NCI-H1417 treated with DMSO at 0.1 percent for 48 hours (cell line): ENCODE data around the gene KIF5C.

Experiments used
- DNase-seq: peaks from one replicate; lab custom pipeline; 2025; lab: John Stamatoyannopoulos, UW

KIF5C gene

GRCh38 chr2:148924514-148925178 lies 49.6 kb downstream of the KIF5C start:
- no peak for DNase-seq

DNA sequence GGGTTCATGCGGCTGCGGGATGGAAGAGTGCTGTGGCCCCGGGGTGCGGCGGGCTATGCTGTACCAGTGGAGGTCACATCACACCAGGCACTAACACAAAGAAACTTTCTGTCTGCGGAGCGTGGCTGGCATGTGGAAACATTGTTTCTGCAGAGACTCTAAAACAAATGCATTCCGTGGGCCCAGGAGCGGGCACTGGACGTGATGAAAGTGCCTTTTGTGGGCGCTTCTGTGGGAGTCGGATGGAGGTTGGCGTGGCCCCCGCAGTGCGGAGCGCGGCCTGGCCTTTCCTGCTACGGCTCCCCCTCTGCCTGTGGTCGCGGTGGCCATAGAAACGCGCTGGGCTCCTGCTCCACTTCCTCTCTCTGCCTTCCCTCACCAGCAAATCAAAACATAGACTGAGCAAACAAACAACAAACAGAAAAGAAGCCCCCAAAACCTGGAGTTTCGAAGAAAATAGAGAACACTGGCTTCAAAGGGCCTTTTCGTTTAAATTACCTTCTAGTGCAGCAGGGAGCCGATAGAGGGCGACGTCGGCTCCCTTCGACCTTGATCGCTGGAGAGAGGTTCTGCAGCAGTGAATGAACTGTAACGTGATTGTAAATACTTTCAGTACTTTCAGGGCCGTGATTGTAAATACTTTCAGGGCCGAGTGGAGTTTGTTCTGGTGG lies 51.4 kb downstream of the KIF5C start:
- DNase-seq: no peak

GRCh38 chr2:148926981-148927401 lies 52.0 kb downstream of the KIF5C start:
- DNase-seq: no peak

- DNase-seq: no peak
These were observed 53.4 kb downstream of the KIF5C start for GRCh38 chr2:148928395-148928794.

DNA sequence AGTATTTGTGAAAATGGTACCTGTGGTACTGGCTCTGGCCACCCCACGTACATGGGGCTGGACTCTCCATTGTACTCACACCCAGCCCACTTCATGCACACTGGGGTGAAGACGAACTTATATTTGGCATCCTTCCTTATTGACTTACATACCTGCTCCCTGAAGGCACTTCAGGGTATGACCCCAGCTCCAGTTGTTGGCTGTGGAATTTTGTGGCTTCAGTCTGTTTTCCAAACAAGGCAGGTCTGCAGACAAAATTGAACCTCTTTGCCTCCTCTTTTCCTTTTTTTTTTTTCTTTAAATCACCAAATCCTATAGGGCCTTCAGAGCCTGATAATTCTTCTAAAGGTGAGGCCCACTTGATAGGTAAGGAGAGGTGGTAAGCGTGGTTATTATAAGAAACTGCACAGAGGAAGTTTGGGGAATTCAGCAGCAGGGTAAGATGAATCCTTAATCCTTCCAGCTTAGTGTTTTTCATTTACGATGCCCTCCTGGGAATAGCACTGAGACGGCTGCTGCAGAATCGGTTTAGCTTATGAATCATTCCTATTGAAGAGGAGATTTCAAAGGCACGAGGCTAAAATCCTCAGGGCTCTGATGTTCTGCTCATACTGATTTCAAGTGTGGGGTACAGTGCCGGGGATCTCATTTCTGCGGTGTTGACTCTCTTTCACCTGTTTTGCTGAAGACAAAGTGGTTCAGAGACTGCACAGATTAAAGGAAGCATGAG lies 55.2 kb downstream of the KIF5C start:
- DNase-seq: no peak

DNA sequence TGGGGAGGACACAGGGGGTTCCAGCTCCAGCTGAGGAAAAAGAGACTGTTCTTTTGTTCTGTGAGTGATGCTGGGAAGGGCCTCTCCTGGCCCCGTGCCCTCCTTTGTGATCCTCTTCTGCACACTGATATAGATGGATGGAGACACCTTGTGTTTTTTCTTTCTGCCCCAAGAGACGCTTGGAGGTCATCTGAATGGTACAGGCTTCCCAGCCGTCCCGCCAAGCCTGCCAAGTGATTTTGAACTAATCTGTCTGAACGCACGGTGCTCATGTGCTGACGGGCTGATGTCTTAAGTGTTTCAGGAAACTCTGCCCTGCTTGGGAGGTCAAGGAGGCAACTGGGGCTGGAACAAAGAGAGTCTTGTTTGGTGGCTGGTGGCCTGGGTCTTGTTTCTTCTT lies 57.5 kb downstream of the KIF5C start:
- DNase-seq: no peak

DNA sequence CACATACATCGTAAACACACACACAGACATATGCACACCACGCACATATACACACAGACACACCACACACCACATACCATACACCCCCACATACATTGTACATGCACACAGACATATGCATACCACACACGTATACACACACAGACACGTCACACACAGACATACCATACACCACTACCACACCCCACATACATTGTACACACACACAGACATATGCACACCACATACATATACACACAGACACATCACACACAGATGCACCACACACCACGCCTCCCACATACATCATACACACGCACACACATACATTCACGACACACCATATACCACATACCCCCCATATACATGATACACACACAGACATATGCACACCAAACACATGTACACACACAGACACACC lies 58.4 kb downstream of the KIF5C start:
- DNase-seq: no peak

DNA sequence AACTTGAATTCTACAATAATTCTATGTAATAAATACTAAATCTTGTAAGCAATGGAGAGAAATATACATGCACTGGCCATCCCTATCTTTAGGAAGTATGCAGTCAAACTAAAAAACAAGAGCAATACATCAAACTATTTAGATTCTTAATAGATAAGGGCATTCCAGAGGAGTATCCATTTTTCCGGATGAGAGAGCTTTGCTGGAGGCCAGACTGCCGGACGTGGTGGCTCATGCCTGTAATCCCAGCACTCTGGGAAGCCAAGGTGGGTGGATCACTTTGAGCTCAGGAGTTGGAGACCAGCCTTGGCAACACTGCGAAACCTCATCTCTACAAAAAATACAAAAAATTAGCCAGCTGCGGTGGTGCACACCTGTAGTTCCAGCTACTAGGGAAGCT lies 60.8 kb downstream of the KIF5C start:
- DNase-seq: no peak

DNA sequence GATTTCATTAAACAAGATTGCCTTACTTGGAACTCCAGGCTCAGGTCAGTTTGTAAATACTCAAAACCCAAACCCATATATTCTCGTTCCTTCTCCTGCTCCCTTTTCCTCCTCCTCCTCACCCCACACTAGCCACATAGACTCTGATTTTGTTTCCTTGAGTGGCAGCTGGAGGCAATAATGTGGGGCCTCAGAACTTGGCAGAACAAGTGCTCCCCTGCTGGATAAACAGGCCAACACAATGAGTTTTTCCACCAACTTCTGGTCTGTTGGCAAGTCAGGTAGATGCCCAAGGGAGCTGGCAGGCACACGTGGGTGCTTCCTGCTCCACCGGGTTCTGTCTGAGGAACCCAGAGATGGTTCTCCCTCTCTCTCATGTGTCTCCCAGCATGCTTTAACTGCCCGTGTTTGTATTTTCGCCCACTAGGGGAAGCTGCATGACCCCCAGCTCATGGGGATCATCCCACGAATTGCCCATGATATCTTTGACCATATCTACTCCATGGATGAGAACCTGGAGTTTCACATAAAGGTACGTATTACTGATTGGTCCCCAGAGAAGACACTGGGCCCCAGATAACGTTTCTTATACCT lies 61.9 kb downstream of the KIF5C start:
- no peak for DNase-seq

GRCh38 chr2:148939271-148939670 lies 64.2 kb downstream of the KIF5C start:
- DNase-seq: no peak

DNA sequence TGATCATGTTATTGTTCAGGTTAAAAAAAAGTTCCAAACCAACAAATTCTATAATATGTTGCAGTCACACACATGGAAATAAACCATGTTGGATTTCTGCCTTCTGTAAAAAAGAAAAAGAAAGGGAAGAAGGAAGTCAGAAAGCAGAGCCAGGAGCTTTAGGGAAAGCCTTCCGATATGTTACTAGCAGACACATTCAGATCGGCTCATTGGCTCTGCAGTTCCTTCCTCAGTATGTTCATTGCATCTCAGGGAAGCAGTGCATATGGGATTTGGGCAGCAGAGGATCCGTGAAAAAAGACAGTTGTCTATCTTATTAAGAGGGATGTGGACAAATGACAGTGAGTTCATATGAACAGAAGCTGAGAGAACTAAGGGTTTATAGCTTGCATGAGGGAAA lies 68.1 kb downstream of the KIF5C start:
- DNase-seq: no peak

DNA sequence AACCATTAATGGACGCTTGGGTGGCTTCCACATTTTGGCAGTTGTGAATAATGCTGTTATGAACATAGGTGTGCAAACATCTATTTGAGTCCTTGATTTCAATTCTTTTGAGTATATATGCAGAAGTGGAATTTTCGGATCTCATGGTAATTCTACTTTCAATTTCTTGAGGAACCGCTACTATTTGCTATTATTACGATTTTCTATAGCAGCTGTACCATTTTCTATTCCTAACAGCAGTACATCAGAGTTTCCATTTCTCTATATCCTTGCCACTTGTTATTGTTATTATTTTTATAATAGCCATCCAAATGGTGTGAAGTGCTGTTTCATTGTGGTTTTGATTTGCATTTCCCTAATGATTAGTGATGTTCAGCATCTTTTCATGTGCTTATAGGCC lies 69.5 kb downstream of the KIF5C start:
- no peak for DNase-seq

DNA sequence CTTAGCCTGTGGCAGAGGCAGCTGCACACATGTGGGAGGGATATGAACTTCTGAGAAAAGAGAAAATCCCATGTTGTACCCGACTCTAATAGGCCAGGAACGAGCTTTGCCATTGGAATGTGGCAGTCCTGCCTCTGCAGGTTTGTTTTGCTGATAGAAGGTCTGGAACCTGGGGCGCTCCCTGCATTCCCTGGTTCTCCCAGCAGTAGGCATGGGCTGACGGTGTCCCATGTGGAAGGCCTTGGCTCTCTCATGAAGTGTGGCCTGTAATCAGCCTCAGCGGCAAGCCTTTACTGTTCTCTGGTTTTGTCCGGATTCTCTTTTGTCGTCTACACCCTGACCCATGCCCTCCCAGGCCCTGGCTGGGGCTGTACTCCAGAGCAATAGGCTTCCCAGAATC lies 72.3 kb downstream of the KIF5C start:
- DNase-seq: no peak

- no peak for DNase-seq
These were observed 73.8 kb downstream of the KIF5C start for GRCh38 chr2:148948868-148949267.

DNA sequence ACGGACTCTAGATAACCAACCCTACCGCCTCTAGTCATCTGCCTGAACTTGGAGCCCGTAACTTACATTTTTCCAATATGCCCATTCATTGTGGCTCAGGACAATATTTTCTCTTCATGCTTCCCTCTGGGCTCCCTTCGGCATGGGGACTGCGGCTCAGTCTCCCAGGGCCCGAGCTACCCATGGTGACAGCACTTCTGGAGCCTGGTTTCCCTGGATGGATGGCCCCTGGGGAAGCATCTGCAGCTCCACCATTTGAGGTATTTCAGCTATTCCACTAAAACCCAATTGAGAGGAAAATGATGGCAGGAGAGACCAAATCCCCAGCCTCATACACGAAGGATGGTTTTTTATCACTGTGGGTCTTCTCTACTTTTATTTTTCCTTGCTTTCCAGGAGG lies 74.3 kb downstream of the KIF5C start:
- DNase-seq: no peak

GRCh38 chr2:148952621-148953020 lies 77.6 kb downstream of the KIF5C start:
- DNase-seq: no peak

- no peak for DNase-seq
These were observed 78.4 kb downstream of the KIF5C start for GRCh38 chr2:148953426-148953825.

- DNase-seq: no peak
These were observed 79.5 kb downstream of the KIF5C start for GRCh38 chr2:148954536-148954935.

GRCh38 chr2:148955798-148956197 lies 80.8 kb downstream of the KIF5C start:
- DNase-seq: no peak

DNA sequence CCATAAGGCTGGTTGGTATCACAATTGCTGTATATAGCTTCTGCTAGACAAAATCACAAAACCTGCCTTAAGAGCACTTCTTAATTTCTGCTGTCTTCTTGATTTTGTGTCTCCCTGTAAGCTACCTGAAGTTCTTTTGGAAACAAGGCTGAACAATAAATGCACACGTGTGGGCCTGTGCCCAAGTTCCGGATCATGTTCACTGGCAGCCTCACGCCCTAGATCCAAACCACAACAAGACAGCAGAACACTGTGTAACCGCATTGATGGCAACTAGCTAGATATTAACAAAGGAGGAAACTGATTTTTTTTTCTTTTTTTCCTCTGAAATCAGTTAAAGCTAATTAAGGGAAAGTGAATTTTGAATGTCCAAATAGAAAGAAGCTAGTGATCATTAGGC lies 82.0 kb downstream of the KIF5C start:
- no peak for DNase-seq

DNA sequence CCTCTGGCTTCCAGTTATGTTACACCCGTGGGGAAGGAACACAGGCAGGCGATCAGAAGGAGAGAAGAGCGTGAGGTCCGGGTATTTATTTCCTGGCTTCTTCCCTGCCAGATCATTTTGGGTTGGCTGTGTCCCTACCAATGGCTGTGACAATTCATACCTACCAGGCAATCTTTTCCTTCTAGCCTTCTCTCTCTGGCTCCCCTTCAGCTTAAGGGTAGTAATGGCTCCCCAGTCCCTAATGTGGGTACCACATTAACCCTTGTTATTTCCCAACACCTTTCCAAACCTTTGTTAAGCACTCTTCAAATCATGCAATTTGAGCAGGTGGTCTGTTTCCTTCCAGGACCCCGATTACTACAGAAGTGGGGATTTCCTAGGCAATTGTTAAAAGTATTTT lies 84.7 kb downstream of the KIF5C start:
- no peak for DNase-seq

- DNase-seq: no peak
These were observed 85.5 kb downstream of the KIF5C start for GRCh38 chr2:148960483-148960882.

DNA sequence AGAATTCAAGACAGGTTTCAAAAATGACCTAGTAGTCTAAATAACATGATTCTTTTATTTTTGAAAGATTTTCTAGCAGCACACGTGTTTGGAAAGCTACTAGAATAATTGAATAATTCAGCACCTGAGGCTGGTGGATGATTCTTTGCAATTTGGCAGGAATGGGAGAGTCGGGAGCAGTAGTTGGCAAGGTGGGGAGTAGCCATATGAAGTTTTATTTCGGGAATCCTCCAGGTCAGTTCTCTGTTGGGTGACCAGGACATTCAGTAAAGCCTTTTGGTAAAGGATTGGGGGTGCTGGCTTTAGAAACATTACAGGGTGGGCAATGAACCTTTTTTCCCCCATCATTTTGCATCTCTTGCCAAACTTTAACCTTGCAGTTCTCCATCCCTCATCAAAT lies 88.4 kb downstream of the KIF5C start:
- no peak for DNase-seq
